CD4-positive, alpha-beta T cell treated with Interleukin-15 for 1 hour (primary cell): Measurements from ENCODE around the gene ADAP1.
A peak's percentile ranks its signal among the peaks of the same experiment; 100 is the strongest.

Experiments
- DNase-seq: peaks from one replicate; pipeline ENCODE4 v3.0.0-alpha.2; 2020

The ADAP1 gene

GRCh38 chr7:903921-904755 is 50.3 kb downstream of the ADAP1 start:
- DNase-seq: no peak

GRCh38 chr7:902996-903395 is 51.5 kb downstream of the ADAP1 start:
- DNase-seq: no peak

GRCh38 chr7:901388-902154 is 52.9 kb downstream of the ADAP1 start:
- peak; percentile 78 for DNase-seq

- DNase-seq: no peak
These were observed 53.5 kb downstream of the ADAP1 start for GRCh38 chr7:901041-901387.

- DNase-seq: no peak
These were observed 54.0 kb downstream of the ADAP1 start for GRCh38 chr7:900331-901040.

GRCh38 chr7:899806-900205 is 54.7 kb downstream of the ADAP1 start:
- DNase-seq: no peak

GRCh38 chr7:898855-899681 is 55.4 kb downstream of the ADAP1 start:
- DNase-seq: no peak

- no peak for DNase-seq
These were observed 56.0 kb downstream of the ADAP1 start for GRCh38 chr7:898460-898854.

- DNase-seq: no peak
These were observed 56.6 kb downstream of the ADAP1 start for GRCh38 chr7:897771-898376.

GRCh38 chr7:897086-897485 is 57.4 kb downstream of the ADAP1 start:
- no peak for DNase-seq

GRCh38 chr7:896346-897075 is 58.0 kb downstream of the ADAP1 start:
- DNase-seq: no peak

- DNase-seq: no peak
These were observed 58.9 kb downstream of the ADAP1 start for GRCh38 chr7:895451-896052.

- no peak for DNase-seq
These were observed 59.5 kb downstream of the ADAP1 start for GRCh38 chr7:894927-895450.

- no peak for DNase-seq
These were observed 60.2 kb downstream of the ADAP1 start for GRCh38 chr7:894164-894867.

GRCh38 chr7:893686-894085 is 60.8 kb downstream of the ADAP1 start:
- DNase-seq: no peak

- no peak for DNase-seq
These were observed 61.6 kb downstream of the ADAP1 start for GRCh38 chr7:892648-893593.

- DNase-seq: no peak
These were observed 62.7 kb downstream of the ADAP1 start for GRCh38 chr7:891805-892204.

- no peak for DNase-seq
These were observed 63.2 kb downstream of the ADAP1 start for GRCh38 chr7:891291-891690.

GRCh38 chr7:890868-891267 is 63.6 kb downstream of the ADAP1 start:
- no peak for DNase-seq
